ENCODE data around the gene KCNJ5.

Gene KCNJ5

GRCh38 chr11:128938156-128938885, 47.2 kb downstream of the KCNJ5 start:
- ChIA-PET POLR2A (no interaction called here), CTCF (interaction anchor here (1.3 to 3.7 kb wide), 3 partner anchors 9 to 53 kb away, joined by 4 to 18 read pairs (median 14); no protein-coding TSS in a partner anchor)
- no peak for DNase-seq (ENCODE audit: low read depth, low spot score)
- no peak for TF ChIP-seq CTCF (IDR thresholded peaks at IDR 0.05; ENCODE audit: insufficient read depth, low read length, missing control alignments)
- no peak overlapping the region for H3K4me3 ChIP-seq (ENCODE audit: low read depth, low read length)

GRCh38 chr11:128939591-128939990, 48.4 kb downstream of the KCNJ5 start:
- ChIA-PET CTCF (interaction anchor here (0.9 to 12.5 kb wide), 3 partner anchors 19 to 54 kb away, joined by 3 to 89 read pairs (median 18); no protein-coding TSS in a partner anchor), POLR2A (no interaction called here)
- H3K4me3 ChIP-seq (ENCODE audit: low read depth, low read length) = no peak overlapping the region
- DNase-seq (ENCODE audit: low read depth, low spot score) = no peak
- no peak for TF ChIP-seq CTCF (IDR thresholded peaks at IDR 0.05; ENCODE audit: insufficient read depth, low read length, missing control alignments)

- CTCF ChIA-PET = interaction anchor here (0.9 to 12.5 kb wide), 4 partner anchors 9 to 55 kb away, joined by 3 to 89 read pairs (median 12); no protein-coding TSS in a partner anchor
- POLR2A ChIA-PET = no interaction called here
- H3K4me3 ChIP-seq (ENCODE audit: low read depth, low read length) = no peak overlapping the region
- no peak for TF ChIP-seq CTCF (IDR thresholded peaks at IDR 0.05; ENCODE audit: insufficient read depth, low read length, missing control alignments)
- DNase-seq (ENCODE audit: low read depth, low spot score) = no peak
Observed at GRCh38 chr11:128940156-128940555, 49.0 kb downstream of the KCNJ5 start.

- POLR2A ChIA-PET = no interaction called here
- no peak for TF ChIP-seq CTCF (IDR thresholded peaks at IDR 0.05; ENCODE audit: insufficient read depth, low read length, missing control alignments)
- no peak overlapping the region for H3K4me3 ChIP-seq (ENCODE audit: low read depth, low read length)
- no peak for DNase-seq (ENCODE audit: low read depth, low spot score)
- CTCF ChIA-PET = interaction anchor here (0.9 to 12.5 kb wide), 5 partner anchors 9 to 55 kb away, joined by 3 to 89 read pairs (median 6); no protein-coding TSS in a partner anchor
Observed at GRCh38 chr11:128940603-128941002, 49.4 kb downstream of the KCNJ5 start.

GRCh38 chr11:128941110-128941509, 50.0 kb downstream of the KCNJ5 start:
- ChIA-PET CTCF (interaction anchor here (0.9 to 12.5 kb wide), 5 partner anchors 8 to 56 kb away, joined by 3 to 89 read pairs (median 6); no protein-coding TSS in a partner anchor), POLR2A (no interaction called here)
- no peak overlapping the region for H3K4me3 ChIP-seq (ENCODE audit: low read depth, low read length)
- TF ChIP-seq CTCF (IDR thresholded peaks at IDR 0.05; ENCODE audit: insufficient read depth, low read length, missing control alignments) = no peak
- no peak for DNase-seq (ENCODE audit: low read depth, low spot score)

GRCh38 chr11:128941573-128942271, 50.6 kb downstream of the KCNJ5 start:
- no peak for DNase-seq (ENCODE audit: low read depth, low spot score)
- no peak overlapping the region for H3K4me3 ChIP-seq (ENCODE audit: low read depth, low read length)
- ChIA-PET CTCF (interaction anchor here (0.9 to 12.5 kb wide), 5 partner anchors 16 to 57 kb away, joined by 3 to 89 read pairs (median 16); no protein-coding TSS in a partner anchor), POLR2A (no interaction called here)
- no peak for TF ChIP-seq CTCF (IDR thresholded peaks at IDR 0.05; ENCODE audit: insufficient read depth, low read length, missing control alignments)
